ENCODE data around the gene IL22. TPM values are rescaled to one million over a fixed set of nuclear protein-coding genes. Genes with fewer than 3 reads are reported as not detected.

Gene IL22
- total RNA-seq, 1 experiment from 2014 or later: not detected

- TF ChIP-seq, protein P1, sequence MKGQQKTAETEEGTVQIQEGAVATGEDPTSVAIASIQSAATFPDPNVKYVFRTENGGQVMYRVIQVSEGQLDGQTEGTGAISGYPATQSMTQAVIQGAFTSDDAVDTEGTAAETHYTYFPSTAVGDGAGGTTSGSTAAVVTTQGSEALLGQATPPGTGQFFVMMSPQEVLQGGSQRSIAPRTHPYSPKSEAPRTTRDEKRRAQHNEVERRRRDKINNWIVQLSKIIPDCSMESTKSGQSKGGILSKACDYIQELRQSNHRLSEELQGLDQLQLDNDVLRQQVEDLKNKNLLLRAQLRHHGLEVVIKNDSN (CRISPR knock-in tag; IDR thresholded peaks at IDR 0.05): no peak
- TF ChIP-seq PRDM15 (CRISPR knock-in tag; IDR thresholded peaks at IDR 0.05): no peak
- no peak for TF ChIP-seq SP1 (CRISPR knock-in tag; conservative IDR thresholded peaks at IDR 0.05)
- TF ChIP-seq KAT7 (CRISPR knock-in tag; IDR thresholded peaks at IDR 0.05; ENCODE audit: borderline replicate concordance): no peak
- no peak for TF ChIP-seq GABPB1 (CRISPR knock-in tag; IDR thresholded peaks at IDR 0.05)
- no peak for TF ChIP-seq MYBL2 (CRISPR knock-in tag; IDR thresholded peaks at IDR 0.05)
- TF ChIP-seq, protein P2, sequence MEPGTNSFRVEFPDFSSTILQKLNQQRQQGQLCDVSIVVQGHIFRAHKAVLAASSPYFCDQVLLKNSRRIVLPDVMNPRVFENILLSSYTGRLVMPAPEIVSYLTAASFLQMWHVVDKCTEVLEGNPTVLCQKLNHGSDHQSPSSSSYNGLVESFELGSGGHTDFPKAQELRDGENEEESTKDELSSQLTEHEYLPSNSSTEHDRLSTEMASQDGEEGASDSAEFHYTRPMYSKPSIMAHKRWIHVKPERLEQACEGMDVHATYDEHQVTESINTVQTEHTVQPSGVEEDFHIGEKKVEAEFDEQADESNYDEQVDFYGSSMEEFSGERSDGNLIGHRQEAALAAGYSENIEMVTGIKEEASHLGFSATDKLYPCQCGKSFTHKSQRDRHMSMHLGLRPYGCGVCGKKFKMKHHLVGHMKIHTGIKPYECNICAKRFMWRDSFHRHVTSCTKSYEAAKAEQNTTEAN (CRISPR knock-in tag; IDR thresholded peaks at IDR 0.05): no peak
- no peak for TF ChIP-seq RELA (CRISPR knock-in tag; IDR thresholded peaks at IDR 0.05; ENCODE audit: borderline replicate concordance)
- no peak for TF ChIP-seq JAZF1 (CRISPR knock-in tag; IDR thresholded peaks at IDR 0.05)
- TF ChIP-seq ESRRA (CRISPR knock-in tag; IDR thresholded peaks at IDR 0.05; ENCODE audit: borderline replicate concordance): no peak
Measured at GRCh38 chr12:68290126-68290525, 36.7 kb upstream of the IL22 start (continued).

DNA sequence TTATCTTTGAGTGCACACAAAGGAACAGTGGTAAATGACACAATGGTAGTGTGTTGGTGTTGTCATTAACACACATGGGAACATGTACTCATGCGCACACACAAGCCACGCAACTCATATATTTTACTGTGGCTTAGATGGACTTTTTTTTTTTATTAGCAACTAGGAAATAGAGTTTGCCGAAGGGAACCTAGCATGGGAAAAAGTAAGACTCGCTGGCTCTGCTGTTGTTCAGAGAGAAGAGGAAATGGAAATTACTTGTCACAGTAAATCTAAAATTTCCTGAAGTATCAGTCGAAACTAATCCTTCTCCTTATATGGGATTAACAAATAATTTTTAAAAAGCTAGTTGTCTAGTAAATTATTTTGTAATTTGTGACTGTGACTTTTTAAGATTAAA is 33.7 kb upstream of the IL22 start:
- Mint-ChIP-seq H3K36me3 (no peaks in the 10 kb centered on the region), H3K9me3 (no peaks in the 10 kb centered on the region), H3K4me3 (no peak overlapping the region), H3K27me3 (ENCODE audit: low read depth) (no peaks in the 10 kb centered on the region), H3K27ac (no peak overlapping the region), H3K4me1 (no peaks in the 10 kb centered on the region)
- DNase-seq (ENCODE audit: low spot score) (no peak), ATAC-seq (no peak)
- TF ChIP-seq GRHL2 (CRISPR knock-in tag; IDR thresholded peaks at IDR 0.05; ENCODE audit: insufficient replicate concordance, severe bottlenecking) (no peak), CDX4 (CRISPR knock-in tag; IDR thresholded peaks at IDR 0.05; ENCODE audit: borderline replicate concordance) (no peak)
- ChIA-PET POLR2A (no interaction called here), CTCF (no interaction called here)

DNA sequence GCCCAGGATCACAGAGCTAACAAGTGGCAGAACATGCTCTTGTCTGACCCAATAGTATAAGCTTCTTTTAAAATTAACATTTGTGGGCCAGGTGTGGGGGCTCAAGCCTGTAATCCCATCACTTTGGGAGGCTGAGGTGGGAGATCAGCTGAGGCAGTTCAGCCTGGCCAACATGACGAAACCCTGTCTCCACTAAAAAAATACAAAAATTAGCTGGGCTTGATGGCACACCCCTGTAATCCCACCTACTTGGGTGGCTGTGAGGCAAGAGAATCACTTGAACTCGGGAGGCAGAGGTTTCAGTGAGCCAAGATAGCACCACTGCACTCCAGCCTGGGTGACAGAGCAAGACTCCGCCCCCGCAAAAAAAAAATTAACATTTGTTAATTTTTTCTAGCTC is 33.0 kb upstream of the IL22 start:
- H3K27ac Mint-ChIP-seq: no peak overlapping the region
- CTCF ChIA-PET: no interaction called here

More for the DNA sequence above, 33.0 kb upstream of the IL22 start:
- H3K36me3 Mint-ChIP-seq: no peaks in the 10 kb centered on the region
- H3K4me1 Mint-ChIP-seq: peaks cover under 1% of the 10 kb centered on the region; the same call in 1 of the 2 replicates
- ATAC-seq: no peak
- no peaks in the 10 kb centered on the region for H3K27me3 Mint-ChIP-seq (ENCODE audit: low read depth)
- TF ChIP-seq, protein P3, sequence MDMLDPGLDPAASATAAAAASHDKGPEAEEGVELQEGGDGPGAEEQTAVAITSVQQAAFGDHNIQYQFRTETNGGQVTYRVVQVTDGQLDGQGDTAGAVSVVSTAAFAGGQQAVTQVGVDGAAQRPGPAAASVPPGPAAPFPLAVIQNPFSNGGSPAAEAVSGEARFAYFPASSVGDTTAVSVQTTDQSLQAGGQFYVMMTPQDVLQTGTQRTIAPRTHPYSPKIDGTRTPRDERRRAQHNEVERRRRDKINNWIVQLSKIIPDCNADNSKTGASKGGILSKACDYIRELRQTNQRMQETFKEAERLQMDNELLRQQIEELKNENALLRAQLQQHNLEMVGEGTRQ (CRISPR knock-in tag; IDR thresholded peaks at IDR 0.05): no peak
- no peak for TF ChIP-seq PRRX2 (CRISPR knock-in tag; IDR thresholded peaks at IDR 0.05)
- no peak for TF ChIP-seq ZNF396 (CRISPR knock-in tag; IDR thresholded peaks at IDR 0.05; ENCODE audit: borderline replicate concordance)
- no peak for TF ChIP-seq TEAD1 (CRISPR knock-in tag; IDR thresholded peaks at IDR 0.05)
- no peak for TF ChIP-seq MXD4 (CRISPR knock-in tag; IDR thresholded peaks at IDR 0.05; ENCODE audit: borderline replicate concordance)
- TF ChIP-seq SMAD3 (CRISPR knock-in tag; IDR thresholded peaks at IDR 0.05; ENCODE audit: borderline replicate concordance): no peak
- TF ChIP-seq ATF1 (CRISPR knock-in tag; IDR thresholded peaks at IDR 0.05): no peak
- no peak for TF ChIP-seq ZNF263 (CRISPR knock-in tag; IDR thresholded peaks at IDR 0.05; ENCODE audit: low read depth)
- no peaks in the 10 kb centered on the region for H3K9me3 Mint-ChIP-seq
- H3K4me3 Mint-ChIP-seq: no peak overlapping the region
- DNase-seq (ENCODE audit: low spot score): no peak
- POLR2A ChIA-PET: no interaction called here
